ENCODE data around the gene RIC8B.

Gene RIC8B

GRCh38 chr12:106774005-106774807 is at the start of gene RIC8B:
Gene RIC8B (plus strand): TSS chr12:106774682. CDS start chr12:106774746, 64 bp downstream.
- peak; percentile 90 for DNase-seq

- no peak for DNase-seq
These were observed 49.5 kb upstream of the RIC8B start for GRCh38 chr12:106724934-106725333.

GRCh38 chr12:106726603-106727202 is 47.8 kb upstream of the RIC8B start:
- peak; percentile 16 for DNase-seq

GRCh38 chr12:106729611-106730010 is 44.9 kb upstream of the RIC8B start:
- DNase-seq: no peak

GRCh38 chr12:106732890-106733289 is 41.6 kb upstream of the RIC8B start:
- no peak for DNase-seq

- no peak for DNase-seq
These were observed 40.8 kb upstream of the RIC8B start for GRCh38 chr12:106733660-106734059.

GRCh38 chr12:106736051-106736957 is 38.2 kb upstream of the RIC8B start:
- DNase-seq: no peak

GRCh38 chr12:106739318-106739717 is 35.2 kb upstream of the RIC8B start:
- no peak for DNase-seq

- DNase-seq: no peak
These were observed 34.5 kb upstream of the RIC8B start for GRCh38 chr12:106739815-106740530.

GRCh38 chr12:106740818-106741217 is 33.7 kb upstream of the RIC8B start:
- no peak for DNase-seq

- no peak for DNase-seq
These were observed 33.2 kb upstream of the RIC8B start for GRCh38 chr12:106741247-106741646.

GRCh38 chr12:106743270-106743988 is 31.1 kb upstream of the RIC8B start:
- DNase-seq: no peak

GRCh38 chr12:106744600-106744999 is 29.9 kb upstream of the RIC8B start:
- DNase-seq: no peak

- no peak for DNase-seq
These were observed 29.2 kb upstream of the RIC8B start for GRCh38 chr12:106745181-106745745.

GRCh38 chr12:106747973-106748436 is 26.5 kb upstream of the RIC8B start:
- DNase-seq: no peak

GRCh38 chr12:106750524-106750923 is 24.0 kb upstream of the RIC8B start:
- DNase-seq: no peak

- DNase-seq: peak; percentile 74
These were observed 21.0 kb upstream of the RIC8B start for GRCh38 chr12:106753526-106753925.

GRCh38 chr12:106754331-106754730 is 20.2 kb upstream of the RIC8B start:
- no peak for DNase-seq

- DNase-seq: no peak
These were observed 16.7 kb upstream of the RIC8B start for GRCh38 chr12:106757623-106758348.

GRCh38 chr12:106758349-106759110 is 16.0 kb upstream of the RIC8B start:
- no peak for DNase-seq
